B cell (primary cell): ENCODE results near the gene SPOCD1. TPM values are rescaled to one million over a fixed set of nuclear protein-coding genes. Genes with fewer than 3 reads are reported as not detected.

Source experiments
- ATAC-seq: fragments of 200-7000 bp; cut with Tn5 transposase; one replicate; pipeline ENCODE4 v1.10.0; 2021; ENCODE audit warnings: low read depth, mild to moderate bottlenecking, moderate number of reproducible peaks, moderate library complexity
- CTCF ChIA-PET: fragments of 350-600 bp; sonication (Branson Sonifier 250); formaldehyde crosslinking; loops from one replicate; lab custom pipeline; 2021; ENCODE audit warnings: antibody characterized with exemption, inconsistent platforms; lab: Charles Lee
- POLR2A ChIA-PET: fragments of 350-600 bp; sonication (Branson Sonifier 250); formaldehyde crosslinking; loops from one replicate; lab custom pipeline; 2021; ENCODE audit warnings: antibody characterized with exemption; lab: Charles Lee
- DNase-seq: peaks from one replicate; pipeline ENCODE4 v3.0.0; 2013
- H2AFZ ChIP-seq: 2 replicates; pipeline ENCODE4 v1.6.1; 2012; ENCODE audit warnings: mild to moderate bottlenecking, low read depth, low read length; ENCODE audit not compliant: insufficient read depth, poor library complexity, severe bottlenecking
- H3K27ac ChIP-seq, 2 donors: 1 replicate in 1 of 2; 2 replicates in 1 of 2; pipeline ENCODE4 v1.5.1; 2012 to 2013; ENCODE audit warnings: low read length in 2 of 2, mild to moderate bottlenecking in 2 of 2, moderate library complexity in 1 of 2
- H3K27me3 ChIP-seq, 4 experiments: fragments of 200-600 bp in 1 of 4; sonication (generic) in 1 of 4; replicated peaks in 1 of 4; 1 replicate in 2 of 4; 2 replicates in 2 of 4; pipeline versions ENCODE4 v1.6.1 to v1.7.0; 2013 to 2016; ENCODE audit warnings: low read length in 3 of 4, mild to moderate bottlenecking in 2 of 4, mixed read lengths in 1 of 4, moderate library complexity in 1 of 4; ENCODE audit not compliant: insufficient read depth in 4 of 4, control insufficient read depth in 3 of 4; ENCODE audit errors: control extremely low read depth in 1 of 4
- H3K36me3 ChIP-seq, 2 experiments: replicated peaks in 1 of 2; 1 replicate in 1 of 2; 2 replicates in 1 of 2; pipeline versions ENCODE4 v1.6.1 to v1.7.1; 2013; ENCODE audit warnings: low read length in 1 of 2; ENCODE audit not compliant: insufficient read depth in 2 of 2, control insufficient read depth in 1 of 2; ENCODE audit errors: control extremely low read depth in 1 of 2, extremely low read depth in 1 of 2
- H3K4me1 ChIP-seq, 2 donors: fragments of 200-600 bp in 1 of 2; sonication (generic) in 1 of 2; 1 replicate in 1 of 2; 2 replicates in 1 of 2; pipeline versions ENCODE4 v1.5.1 to v1.6.1; 2013 to 2017; ENCODE audit warnings: low read length in 2 of 2; ENCODE audit not compliant: control insufficient read depth in 2 of 2, insufficient read depth in 2 of 2
- H3K4me2 ChIP-seq: replicated peaks from 2 replicates; pipeline ENCODE3; 2012; ENCODE audit warnings: mild to moderate bottlenecking, low read depth, low read length; ENCODE audit not compliant: poor library complexity, severe bottlenecking
- H3K4me3 ChIP-seq, 5 experiments: fragments of 200-600 bp in 1 of 5; sonication (generic) in 1 of 5; 1 replicate in 3 of 5; 2 replicates in 2 of 5; pipeline versions ENCODE4 v1.5.1 to v1.7.0; 2011 to 2016; ENCODE audit warnings: low read length in 4 of 5, mild to moderate bottlenecking in 4 of 5, low read depth in 2 of 5, control low read depth in 1 of 5, moderate library complexity in 1 of 5; ENCODE audit not compliant: insufficient read depth in 1 of 5; ENCODE audit errors: control extremely low read depth in 1 of 5, extremely low read depth in 1 of 5
- H3K79me2 ChIP-seq: fragments of 200-600 bp; sonication (generic); one replicate; pipeline ENCODE4 v1.6.0; 2016; ENCODE audit warnings: low read length; ENCODE audit not compliant: control insufficient read depth, insufficient read depth
- H3K9ac ChIP-seq: fragments of 200-600 bp; sonication (generic); 2 replicates; pipeline ENCODE4 v1.6.1; 2017; ENCODE audit warnings: mild to moderate bottlenecking, low read length, moderate library complexity
- H3K9me3 ChIP-seq, 3 donors: one replicate each; pipeline versions ENCODE4 v1.6.1 to v1.7.1; 2013; ENCODE audit warnings: low read length in 2 of 3; ENCODE audit not compliant: control insufficient read depth in 2 of 3, insufficient read depth in 1 of 3; ENCODE audit errors: control extremely low read depth in 1 of 3
- H4K20me1 ChIP-seq: 2 replicates; pipeline ENCODE4 v1.6.0; 2012; ENCODE audit warnings: mild to moderate bottlenecking, low read length; ENCODE audit not compliant: insufficient read depth, control insufficient read depth, poor library complexity, severe bottlenecking
- H3K27ac Mint-ChIP-seq: one replicate; pipeline ENCODE4 v1.8.0; 2021; ENCODE audit warnings: mixed read lengths
- H3K27me3 Mint-ChIP-seq: one replicate; pipeline ENCODE4 v1.8.0; 2021; ENCODE audit warnings: mixed read lengths
- H3K4me1 Mint-ChIP-seq: one replicate; pipeline ENCODE4 v1.8.0; 2021; ENCODE audit warnings: mixed read lengths
- H3K4me3 Mint-ChIP-seq: one replicate; pipeline ENCODE4 v1.8.0; 2021; ENCODE audit warnings: mixed read lengths
- H3K9me3 Mint-ChIP-seq: one replicate; pipeline ENCODE4 v1.8.0; 2022; ENCODE audit warnings: mixed read lengths; ENCODE audit not compliant: insufficient read depth
- EZH2 ChIP-seq: IDR thresholded peaks from 2 replicates; pipeline ENCODE4 v1.6.1; 2012; ENCODE audit warnings: borderline replicate concordance, low read depth, mild to moderate bottlenecking, moderate library complexity, low read length; ENCODE audit not compliant: insufficient read depth, poor library complexity, severe bottlenecking
- WGBS: methylation state at CpG from one replicate; pipeline ENCODE4 v1.1.5; 2013; ENCODE audit warnings: missing lambda C conversion rate; ENCODE audit not compliant: insufficient coverage; 5-methylcytosine and 5-hydroxymethylcytosine counted together
- intact Hi-C: fragments of 100-400 bp; cut with micrococcal nuclease; formaldehyde crosslinking; loops from one replicate; pipeline ENCODE4 v1.10.0; 2022
- polyA plus RNA-seq: library from polyadenylated mRNA; depleted of rRNA; stranded (reverse); fragments of >200 nt; gene quantifications from 2 replicates; pipeline ENCODE4 v1.2.3, GENCODE V29; 2012
- total RNA-seq, 2 donors: library from RNA; stranded (reverse); fragments of 120-200 nt in 1 of 2; gene quantifications; 1 replicate in 1 of 2; 2 replicates in 1 of 2; pipeline versions ENCODE4 v1.2.3 to v1.2.4, GENCODE V29; 2013 to 2022
- TF ChIP-seq, protein P1 (sequence below): fragments of 200-600 bp; IDR thresholded peaks from one replicate; pipeline ENCODE4 v1.8.0; 2022; ENCODE audit warnings: antibody characterized with exemption, mild to moderate bottlenecking

The SPOCD1 gene
- total and polyA plus RNA-seq, 2 donors (not counting 1 experiment from before 2014, with no cell fraction given): not detected

- Histone ChIP-seq H3K27ac (no peak overlapping the region), H2AFZ (no peak overlapping the region), H3K4me3 (no peak overlapping the region), H3K27me3 (no peaks in the 10 kb centered on the region), H4K20me1 (no peaks in the 10 kb centered on the region), H3K4me2 (no peak overlapping the region), H3K9ac (no peak overlapping the region), H3K36me3 (no peaks in the 10 kb centered on the region), H3K79me2 (no peaks in the 10 kb centered on the region), H3K4me1 (peaks cover 18 to 25% of the 10 kb centered on the region in 2 donors), H3K9me3 (peaks cover 0 to 4% (median 0%) of the 10 kb centered on the region in 3 donors)
- Mint-ChIP-seq H3K4me3 (no peak overlapping the region), H3K27me3 (no peaks in the 10 kb centered on the region), H3K9me3 (no peaks in the 10 kb centered on the region), H3K4me1 (peaks cover 20% of the 10 kb centered on the region), H3K27ac (peak overlapping the region; percentile 22)
- POLR2A ChIA-PET: interaction anchor here (0.6 kb wide), 1 partner anchor 127 kb away, joined by 7 read pairs; no protein-coding TSS in a partner anchor
- 52% methylated on average over 8 of the region's 8 CpGs for WGBS
- no peak for TF ChIP-seq EZH2
- TF ChIP-seq, protein P1, sequence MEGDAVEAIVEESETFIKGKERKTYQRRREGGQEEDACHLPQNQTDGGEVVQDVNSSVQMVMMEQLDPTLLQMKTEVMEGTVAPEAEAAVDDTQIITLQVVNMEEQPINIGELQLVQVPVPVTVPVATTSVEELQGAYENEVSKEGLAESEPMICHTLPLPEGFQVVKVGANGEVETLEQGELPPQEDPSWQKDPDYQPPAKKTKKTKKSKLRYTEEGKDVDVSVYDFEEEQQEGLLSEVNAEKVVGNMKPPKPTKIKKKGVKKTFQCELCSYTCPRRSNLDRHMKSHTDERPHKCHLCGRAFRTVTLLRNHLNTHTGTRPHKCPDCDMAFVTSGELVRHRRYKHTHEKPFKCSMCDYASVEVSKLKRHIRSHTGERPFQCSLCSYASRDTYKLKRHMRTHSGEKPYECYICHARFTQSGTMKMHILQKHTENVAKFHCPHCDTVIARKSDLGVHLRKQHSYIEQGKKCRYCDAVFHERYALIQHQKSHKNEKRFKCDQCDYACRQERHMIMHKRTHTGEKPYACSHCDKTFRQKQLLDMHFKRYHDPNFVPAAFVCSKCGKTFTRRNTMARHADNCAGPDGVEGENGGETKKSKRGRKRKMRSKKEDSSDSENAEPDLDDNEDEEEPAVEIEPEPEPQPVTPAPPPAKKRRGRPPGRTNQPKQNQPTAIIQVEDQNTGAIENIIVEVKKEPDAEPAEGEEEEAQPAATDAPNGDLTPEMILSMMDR: no peak
- DNase-seq (no peak), ATAC-seq (no peak)
- intact Hi-C loops: loop anchor here (10.0 kb wide), 1 partner anchor 56 kb away; no protein-coding TSS in a partner anchor
- CTCF ChIA-PET: interaction anchor here (0.6 kb wide), 1 partner anchor 42 kb away, joined by 3 read pairs; no protein-coding TSS in a partner anchor
Observed at GRCh38 chr1:31828341-31828740, 12.5 kb upstream of the SPOCD1 start.

DNA sequence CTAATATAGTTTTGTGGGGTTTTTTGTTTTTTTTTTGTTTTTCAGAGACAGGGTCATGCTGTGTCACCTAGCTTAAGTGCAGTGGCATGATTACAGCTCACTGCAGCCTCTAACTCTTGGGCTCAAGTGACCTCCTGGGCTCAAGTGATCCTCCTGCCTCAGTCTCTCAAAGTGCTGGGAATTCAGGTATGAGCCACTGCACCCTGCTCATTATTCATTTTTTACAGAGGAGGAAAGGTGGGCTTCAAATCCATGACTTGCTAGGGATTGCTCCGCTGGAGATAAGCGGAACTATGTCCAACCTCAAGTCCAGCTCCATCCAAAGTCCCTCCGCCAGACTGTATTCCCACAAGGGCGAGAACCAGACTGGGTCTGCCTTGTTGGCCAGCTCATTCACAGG, 8.0 kb upstream of the SPOCD1 start:
- H3K27me3 Mint-ChIP-seq: no peaks in the 10 kb centered on the region
- CTCF ChIA-PET: interaction anchor here (0.7 to 2.6 kb wide), 4 partner anchors 10 to 140 kb away, joined by 3 to 7 read pairs (median 4); no protein-coding TSS in a partner anchor
- peaks cover 0 to 4% (median 0%) of the 10 kb centered on the region in 3 donors for H3K9me3 ChIP-seq
- intact Hi-C loops: loop anchor here (10.0 kb wide), 1 partner anchor 61 kb away; no protein-coding TSS in a partner anchor
- no peak overlapping the region for H3K4me2 ChIP-seq
- H3K27ac Mint-ChIP-seq: no peak overlapping the region
- H3K9ac ChIP-seq: no peak overlapping the region
- no peak overlapping the region for H3K4me3 Mint-ChIP-seq
- TF ChIP-seq, protein P1: no peak
- no peak for TF ChIP-seq EZH2
- POLR2A ChIA-PET: no interaction called here
- no peaks in the 10 kb centered on the region for H3K27me3 ChIP-seq
- H3K27ac ChIP-seq: no peak overlapping the region
- peaks cover 18 to 24% of the 10 kb centered on the region in 2 donors for H3K4me1 ChIP-seq
- no peaks in the 10 kb centered on the region for H3K79me2 ChIP-seq
- no peak overlapping the region for H3K4me3 ChIP-seq
- 100% methylated on average over 1 of the region's 4 CpGs for WGBS
- DNase-seq (no peak), ATAC-seq (no peak)
- H3K9me3 Mint-ChIP-seq: no peaks in the 10 kb centered on the region
- H3K4me1 Mint-ChIP-seq: peaks cover 20% of the 10 kb centered on the region
- H2AFZ ChIP-seq: no peak overlapping the region
- H3K36me3 ChIP-seq: no peaks in the 10 kb centered on the region
- H4K20me1 ChIP-seq: no peaks in the 10 kb centered on the region
